HG02870 (cell line): ENCODE data around the gene CCDC30.
"Not testable (repeated sequence)": the region's sequence is repeated elsewhere in the genome, so short reads cannot be mapped to it uniquely, and the experiment has no call there.

Experiments used
- ATAC-seq: cut with Tn5 transposase; IDR thresholded peaks from one replicate; pipeline ENCODE4 v1.9.1; 2021; ENCODE audit warnings: mild to moderate bottlenecking, moderate library complexity; ENCODE audit not compliant: unreplicated experiment

CCDC30 gene

DNA sequence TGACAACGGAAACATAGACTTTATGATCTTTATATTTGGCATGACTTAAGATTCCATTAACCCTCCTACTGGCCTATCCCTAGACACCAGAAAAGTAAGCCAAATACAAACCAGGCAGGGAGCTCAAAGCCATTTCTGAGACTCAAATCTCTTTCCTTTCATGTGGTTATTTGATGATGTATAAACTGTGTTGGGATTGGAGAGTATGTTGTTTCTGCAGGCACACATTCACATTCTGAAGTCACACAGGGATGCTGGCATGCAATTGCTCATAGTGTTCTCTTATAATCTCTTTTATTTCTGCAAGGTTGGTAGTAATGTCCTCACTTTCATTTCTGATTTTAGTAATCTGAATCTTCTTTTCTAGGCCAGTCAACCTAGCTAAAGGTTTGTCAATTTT is 13.0 kb upstream of the CCDC30 start:
- ATAC-seq: no peak

- ATAC-seq: no peak
Measured at GRCh38 chr1:42453386-42453785, 9.7 kb upstream of the CCDC30 start.

GRCh38 chr1:42454403-42454802 is 8.7 kb upstream of the CCDC30 start:
- no peak for ATAC-seq

- ATAC-seq: peak; percentile 93
Measured at GRCh38 chr1:42456010-42456753, 6.9 kb upstream of the CCDC30 start, which contains the start of the genes PPCS and ZMYND12. Gene PPCS, plus strand, starts transcription at chr1:42456543. Its CDS starts 23 bp downstream, at chr1:42456566. Gene ZMYND12, minus strand, starts transcription at chr1:42456022. Its CDS starts 25 bp downstream, at chr1:42455997.

DNA sequence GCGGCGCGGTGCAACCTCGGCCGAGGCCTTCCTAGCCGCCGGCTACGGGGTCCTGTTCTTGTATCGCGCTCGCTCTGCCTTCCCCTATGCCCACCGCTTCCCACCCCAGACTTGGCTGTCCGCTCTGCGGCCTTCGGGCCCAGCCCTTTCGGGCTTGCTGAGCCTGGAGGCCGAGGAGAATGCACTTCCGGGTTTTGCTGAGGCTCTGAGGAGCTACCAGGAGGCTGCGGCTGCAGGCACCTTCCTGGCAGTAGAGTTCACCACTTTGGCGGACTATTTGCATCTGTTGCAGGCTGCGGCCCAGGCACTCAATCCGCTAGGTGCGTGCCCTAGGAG is 6.4 kb upstream of the CCDC30 start:
- peak; percentile 47 for ATAC-seq

DNA sequence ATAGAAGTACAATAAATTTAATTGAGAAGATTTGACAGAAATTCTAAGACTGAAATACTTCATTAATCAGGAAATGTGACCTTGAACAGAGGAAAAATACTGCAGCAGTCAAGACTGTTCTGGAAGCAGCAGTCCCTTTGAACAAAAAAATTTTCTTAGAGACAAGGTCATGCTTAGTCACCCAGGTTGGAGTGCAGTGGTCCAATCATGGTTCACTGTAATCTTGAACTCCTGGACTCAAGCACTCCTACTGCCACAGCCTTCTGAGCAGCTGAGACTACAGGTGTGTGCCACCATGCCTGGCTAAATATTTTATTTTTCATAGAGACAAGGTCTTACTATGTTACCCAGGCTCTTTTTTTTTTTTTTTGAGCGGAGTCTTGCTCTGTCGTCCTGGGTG is 1.9 kb upstream of the CCDC30 start:
- ATAC-seq: no peak

DNA sequence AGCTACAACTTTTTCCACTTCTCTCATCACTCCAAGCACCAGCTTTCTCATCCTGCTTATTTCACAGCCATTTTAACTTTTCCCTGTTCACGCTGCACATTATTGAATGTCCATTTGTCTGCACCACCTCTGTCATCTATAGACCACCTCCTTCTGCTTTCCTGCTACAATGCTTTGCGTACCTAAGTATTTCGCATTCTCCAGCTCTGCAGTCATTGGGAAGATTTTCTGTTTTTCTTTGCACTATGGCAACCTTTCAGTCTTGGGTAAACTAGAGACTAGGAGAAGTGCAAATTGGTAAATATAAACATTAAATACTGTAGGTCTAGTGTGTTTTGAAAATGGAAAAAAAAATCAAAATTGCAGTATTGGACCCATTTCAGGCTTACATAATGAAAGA is 835 bp downstream of the CCDC30 start:
- no peak for ATAC-seq

GRCh38 chr1:42466030-42466429 is 2.9 kb downstream of the CCDC30 start:
- ATAC-seq: no peak

DNA sequence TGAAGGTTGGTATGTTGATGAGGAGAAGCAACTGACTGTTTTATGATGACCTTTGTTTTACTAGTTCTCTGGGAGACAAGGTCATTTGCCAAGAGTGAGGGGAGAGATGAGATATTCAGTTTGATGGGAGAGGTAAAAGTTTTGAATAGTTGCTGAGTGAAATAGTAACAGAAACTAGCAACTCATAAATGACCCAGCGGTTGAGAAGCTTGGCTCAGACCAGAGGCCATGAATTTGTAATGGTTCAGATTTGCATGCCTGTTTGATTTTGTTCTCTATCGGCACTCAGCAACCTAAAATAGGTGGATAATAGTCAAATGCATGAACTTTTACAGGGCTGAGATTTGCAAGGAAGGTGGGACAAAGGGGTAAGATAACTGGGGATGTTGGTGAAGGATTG is 6.6 kb downstream of the CCDC30 start:
- ATAC-seq: peak; percentile 78

DNA sequence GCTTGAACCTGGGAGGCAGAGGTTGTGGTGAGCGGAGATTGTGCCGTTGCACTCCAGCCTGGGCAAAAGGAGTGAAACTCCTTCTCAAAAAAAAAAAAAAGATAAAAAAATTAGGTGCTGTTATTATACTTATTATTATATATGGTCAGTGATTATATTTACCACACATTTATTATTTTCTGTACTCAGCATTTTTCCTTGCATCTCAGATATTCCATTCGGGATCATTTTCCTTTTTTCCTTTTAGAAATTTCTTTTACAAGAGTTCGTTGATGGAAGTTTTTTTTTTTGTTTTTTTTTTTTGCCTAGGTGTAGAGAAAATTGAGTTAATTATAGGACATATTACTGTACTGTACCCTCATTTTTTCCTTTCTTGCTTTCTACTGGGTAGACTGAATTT is 13.5 kb downstream of the CCDC30 start:
- no peak for ATAC-seq

DNA sequence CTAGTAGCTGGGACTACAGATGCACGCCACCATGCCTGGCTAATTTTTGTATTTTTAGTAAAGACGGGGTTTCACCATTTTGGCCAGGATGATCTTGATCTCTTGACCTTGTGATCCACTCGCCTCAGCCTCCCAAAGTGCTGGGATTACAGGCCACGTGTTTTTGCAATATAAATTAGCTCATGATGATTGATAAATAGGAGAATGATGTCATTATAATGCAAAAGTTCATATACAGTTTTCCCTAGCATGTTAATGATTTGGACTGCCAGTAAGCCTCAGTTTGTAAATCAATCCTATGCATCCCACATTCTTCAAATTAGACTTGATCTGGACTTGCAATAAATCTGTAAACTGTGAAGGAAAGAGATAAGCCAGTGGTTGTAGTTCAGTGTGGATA is 14.3 kb downstream of the CCDC30 start:
- ATAC-seq: not testable (repeated sequence)

GRCh38 chr1:42477775-42478174 is 14.7 kb downstream of the CCDC30 start:
- no peak for ATAC-seq

DNA sequence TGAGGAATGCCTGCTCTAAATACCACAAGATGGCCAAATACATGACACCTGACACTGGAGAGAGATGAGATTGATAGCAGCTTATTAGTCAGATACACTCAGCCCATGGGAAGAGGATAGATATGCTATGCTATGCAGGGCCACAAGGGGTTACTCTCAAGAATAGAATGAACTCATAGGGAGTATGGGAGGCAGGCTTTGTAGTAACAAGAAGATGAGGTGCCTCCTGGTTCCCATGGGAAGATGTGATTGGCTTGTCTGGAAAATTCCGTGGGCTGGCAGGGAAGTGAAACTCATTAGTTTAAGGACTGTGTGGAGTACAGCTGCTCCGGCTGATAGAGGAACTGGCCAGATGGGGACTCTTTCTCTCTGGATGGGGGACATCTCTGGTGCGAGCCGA is 16.5 kb downstream of the CCDC30 start:
- ATAC-seq: no peak

DNA sequence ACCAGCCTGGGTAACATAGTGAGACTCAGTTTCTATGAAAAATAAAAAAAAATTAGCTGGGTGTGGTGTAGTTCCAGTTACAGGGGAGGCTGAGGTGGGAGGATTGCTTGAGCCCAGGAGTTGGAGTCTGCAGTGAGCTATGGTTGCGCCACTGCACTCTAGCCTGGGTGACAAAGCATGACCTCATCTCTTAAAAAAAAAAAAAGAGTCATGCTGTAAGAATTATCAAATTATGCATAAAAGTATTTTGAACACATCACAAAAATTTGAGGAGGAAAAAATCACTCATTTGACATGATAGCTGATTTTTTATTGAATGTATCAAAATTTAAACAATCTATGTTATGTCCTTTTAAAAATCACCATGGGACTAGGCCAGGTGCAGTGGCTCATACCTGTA is 17.8 kb downstream of the CCDC30 start:
- no peak for ATAC-seq

- ATAC-seq: no peak
Measured at GRCh38 chr1:42482635-42483153, 19.6 kb downstream of the CCDC30 start.

- ATAC-seq: no peak
Measured at GRCh38 chr1:42484382-42484781, 21.3 kb downstream of the CCDC30 start.

GRCh38 chr1:42490237-42490636 is 27.2 kb downstream of the CCDC30 start:
- ATAC-seq: no peak

DNA sequence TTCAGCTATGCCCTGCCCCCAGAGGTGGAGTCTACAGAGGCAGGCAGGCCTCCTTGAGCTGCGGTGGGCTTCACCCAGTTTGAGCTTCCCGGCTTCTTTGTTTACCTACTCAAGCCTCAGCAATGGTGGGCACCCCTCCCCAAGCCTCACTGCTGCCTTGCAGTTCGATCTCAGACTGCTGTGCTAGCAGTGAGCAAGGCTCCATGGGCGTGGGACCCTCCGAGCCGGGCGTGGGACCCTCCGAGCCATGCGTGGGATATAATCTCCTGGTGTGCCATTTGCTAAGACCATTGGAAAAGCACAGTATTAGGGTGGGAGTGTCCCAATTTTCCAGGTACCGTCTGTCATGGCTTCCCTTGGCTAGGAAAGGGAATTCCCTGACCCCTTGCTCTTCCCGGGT is 38.9 kb downstream of the CCDC30 start:
- not testable (repeated sequence) for ATAC-seq

DNA sequence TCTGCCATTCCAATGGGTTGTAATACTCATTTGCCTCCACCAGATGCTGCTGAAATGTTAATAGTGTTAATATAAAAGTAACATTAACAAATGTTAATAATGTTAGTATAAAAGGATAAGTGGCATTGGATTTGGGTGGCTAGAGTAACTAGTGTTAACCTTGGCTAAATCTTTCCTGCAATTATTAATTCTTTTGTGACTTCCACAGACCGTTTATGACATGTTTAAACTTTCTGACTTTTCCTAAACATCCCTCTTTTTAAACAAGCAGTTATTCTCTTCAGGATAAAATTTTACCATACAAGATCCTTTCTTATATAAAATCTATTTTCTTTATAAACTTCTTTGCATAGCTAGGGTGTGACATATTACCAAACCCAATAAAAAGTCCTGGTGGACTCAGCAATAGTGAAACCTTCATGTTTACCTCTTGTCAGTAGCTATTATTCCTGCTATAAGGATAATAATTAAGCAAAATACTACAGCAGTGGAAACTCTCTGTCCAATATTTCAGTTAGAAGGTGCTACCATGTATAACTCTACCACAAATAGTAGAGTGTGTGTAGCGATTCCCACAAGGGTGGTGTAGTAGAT is 41.5 kb downstream of the CCDC30 start:
- no peak for ATAC-seq

DNA sequence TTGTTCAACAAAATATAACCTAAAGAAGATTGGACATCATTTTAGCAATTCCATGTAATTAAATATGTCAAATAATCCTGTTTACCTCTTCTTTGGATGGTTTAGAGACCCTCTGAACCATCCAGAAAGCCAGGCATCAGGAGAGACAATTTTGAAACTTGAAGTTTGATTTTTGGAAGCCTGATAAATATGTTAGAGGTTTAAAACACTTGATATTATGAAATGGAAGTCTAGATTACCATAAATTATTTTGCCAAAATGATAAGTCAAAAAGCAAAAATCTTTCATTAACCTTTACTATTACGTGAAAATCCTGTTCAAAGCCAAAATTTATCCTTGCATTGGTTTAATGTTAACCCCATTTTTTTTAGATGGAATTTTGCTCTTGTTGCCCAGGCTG is 43.5 kb downstream of the CCDC30 start:
- no peak for ATAC-seq

DNA sequence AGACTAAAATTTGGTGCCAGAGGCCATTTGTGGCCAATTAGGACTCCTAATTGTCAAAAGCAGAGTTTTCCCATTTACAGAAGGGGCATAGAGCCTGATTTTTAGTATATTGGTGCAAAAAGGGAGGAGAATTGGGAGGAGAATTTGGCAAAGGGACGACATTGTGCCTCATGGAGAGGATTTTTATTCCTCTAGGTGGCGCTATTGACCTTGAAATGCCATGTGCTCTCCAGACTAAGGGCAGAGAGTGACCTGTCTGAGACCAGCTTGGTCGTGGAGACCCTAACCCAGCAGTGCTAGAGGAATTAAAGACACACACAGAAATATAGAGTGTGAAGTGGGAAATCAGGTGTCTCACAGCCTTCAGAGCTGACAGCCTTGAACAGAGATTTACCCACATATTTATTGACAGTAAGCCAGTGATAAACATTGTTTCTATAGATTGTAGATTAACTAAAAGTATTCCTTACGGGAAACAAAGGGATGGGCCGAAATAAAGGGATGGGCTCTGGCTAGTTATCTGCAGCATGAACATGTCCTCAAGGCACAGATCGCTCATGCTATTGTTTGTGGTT is 48.6 kb downstream of the CCDC30 start:
- not testable (repeated sequence) for ATAC-seq

GRCh38 chr1:42518908-42519307 is 55.8 kb downstream of the CCDC30 start:
- no peak for ATAC-seq
